Neuronal stem cell (in vitro differentiated cells): ENCODE data around the gene GLS2.
"Not testable (repeated sequence)": the region's sequence is repeated elsewhere in the genome, so short reads cannot be mapped to it uniquely, and the experiment has no call there.

Experiments
- DNase-seq: peaks from one replicate; pipeline ENCODE4 v3.0.0-alpha.2; 2013; ENCODE audit warnings: low spot score
- H2AFZ ChIP-seq: one replicate; pipeline ENCODE4 v1.6.1; 2013; ENCODE audit warnings: mild to moderate bottlenecking, low read length, inconsistent platforms
- H2AK5ac ChIP-seq: 2 replicates; pipeline ENCODE4 v1.6.1; 2013; ENCODE audit warnings: low read depth, mild to moderate bottlenecking, inconsistent platforms, low read length, moderate library complexity, mixed read lengths
- H2BK120ac ChIP-seq: 2 replicates; pipeline ENCODE4 v1.6.1; 2013; ENCODE audit warnings: low read depth, mild to moderate bottlenecking, inconsistent platforms, low read length, moderate library complexity, mixed read lengths
- H2BK12ac ChIP-seq: one replicate; pipeline ENCODE4 v1.6.1; 2013; ENCODE audit warnings: low read length, inconsistent platforms
- H2BK15ac ChIP-seq: 2 replicates; pipeline ENCODE4 v1.6.1; 2013; ENCODE audit warnings: mild to moderate bottlenecking, low read length, inconsistent platforms, mixed read lengths
- H2BK5ac ChIP-seq: one replicate; pipeline ENCODE4 v1.6.1; 2013; ENCODE audit warnings: inconsistent platforms, mild to moderate bottlenecking, low read length, moderate library complexity
- H3K14ac ChIP-seq: one replicate; pipeline ENCODE4 v1.6.1; 2013; ENCODE audit warnings: low read length, inconsistent platforms
- H3K18ac ChIP-seq: 2 replicates; pipeline ENCODE4 v1.6.1; 2013; ENCODE audit warnings: low read length, inconsistent platforms
- H3K23ac ChIP-seq: 2 replicates; pipeline ENCODE4 v1.6.1; 2013; ENCODE audit warnings: low read depth, mild to moderate bottlenecking, mixed read lengths, low read length, inconsistent platforms; ENCODE audit not compliant: poor library complexity
- H3K27ac ChIP-seq: replicated peaks from 3 replicates; pipeline ENCODE4 v1.5.1; 2013; ENCODE audit warnings: low read length, inconsistent platforms
- H3K27me3 ChIP-seq, 3 experiments: 2 replicates each; pipeline ENCODE4 v1.6.1; 2013; ENCODE audit warnings: low read length in 3 of 3, mild to moderate bottlenecking in 2 of 3, inconsistent platforms in 1 of 3, low read depth in 1 of 3, mixed read lengths in 1 of 3, moderate library complexity in 1 of 3; ENCODE audit not compliant: control insufficient read depth in 3 of 3, insufficient read depth in 3 of 3
- H3K36me3 ChIP-seq, 2 donors: replicated peaks in 1 of 2; 2 replicates each; pipeline ENCODE4 v1.6.1; 2013; ENCODE audit warnings: low read length in 2 of 2; ENCODE audit not compliant: control insufficient read depth in 2 of 2, insufficient read depth in 2 of 2
- H3K4ac ChIP-seq: 2 replicates; pipeline ENCODE4 v1.6.1; 2013; ENCODE audit warnings: inconsistent platforms, mild to moderate bottlenecking, low read length, moderate library complexity
- H3K4me1 ChIP-seq, 2 donors: 1 replicate in 1 of 2; 2 replicates in 1 of 2; pipeline ENCODE4 v1.6.1; 2013; ENCODE audit warnings: low read length in 2 of 2, low read depth in 1 of 2; ENCODE audit not compliant: control insufficient read depth in 2 of 2, insufficient read depth in 1 of 2
- H3K4me2 ChIP-seq: one replicate; pipeline ENCODE4 v1.6.1; 2013; ENCODE audit warnings: mild to moderate bottlenecking, low read length, inconsistent platforms; ENCODE audit not compliant: insufficient read depth, poor library complexity, severe bottlenecking
- H3K4me3 ChIP-seq, 2 donors: 2 replicates each; pipeline ENCODE4 v1.5.1; 2013; ENCODE audit warnings: low read length in 2 of 2, mild to moderate bottlenecking in 2 of 2, inconsistent platforms in 1 of 2, moderate library complexity in 1 of 2
- H3K79me1 ChIP-seq: one replicate; pipeline ENCODE4 v1.6.1; 2013; ENCODE audit warnings: low read depth, mild to moderate bottlenecking, inconsistent platforms, low read length, moderate library complexity
- H3K9ac ChIP-seq: one replicate; pipeline ENCODE4 v1.6.1; 2013; ENCODE audit warnings: mild to moderate bottlenecking, low read depth, low read length, inconsistent platforms; ENCODE audit not compliant: poor library complexity
- H3K9me3 ChIP-seq, 2 donors: replicated peaks in 1 of 2; 2 replicates each; pipeline versions ENCODE3 to v1.6.1; 2013; ENCODE audit warnings: low read length in 2 of 2, mild to moderate bottlenecking in 2 of 2, inconsistent platforms in 1 of 2, low read depth in 1 of 2, mixed read lengths in 1 of 2, moderate library complexity in 1 of 2; ENCODE audit not compliant: control insufficient read depth in 2 of 2, insufficient read depth in 1 of 2
- H4K8ac ChIP-seq: one replicate; pipeline ENCODE4 v1.6.1; 2013; ENCODE audit warnings: low read depth, mild to moderate bottlenecking, inconsistent platforms, low read length, moderate library complexity
- H4K91ac ChIP-seq: one replicate; pipeline ENCODE4 v1.6.1; 2013; ENCODE audit warnings: low read length, low read depth, mild to moderate bottlenecking, inconsistent platforms; ENCODE audit not compliant: poor library complexity
- WGBS, 2 donors: extraction: QIAGEN DNeasy Blood & Tissue Kit; methylation state at CpG; one replicate each; pipeline ENCODE4 v1.1.7; 2013; ENCODE audit warnings: missing lambda C conversion rate in 2 of 2, mixed read lengths in 1 of 2; ENCODE audit not compliant: insufficient read length in 2 of 2, insufficient replicate concordance in 1 of 2; ENCODE audit errors: extremely low coverage in 2 of 2; 5-methylcytosine and 5-hydroxymethylcytosine counted together

Gene GLS2

GRCh38 chr12:56514014-56514318 lies 26.0 kb upstream of the GLS2 start:
- H4K91ac ChIP-seq, H2BK5ac ChIP-seq, H3K18ac ChIP-seq, H3K9me3 ChIP-seq, H3K27ac ChIP-seq, H2AK5ac ChIP-seq, H3K27me3 ChIP-seq, H4K8ac ChIP-seq, H3K23ac ChIP-seq, H3K9ac ChIP-seq, DNase-seq, H2BK120ac ChIP-seq, H3K14ac ChIP-seq, H3K4me3 ChIP-seq, H3K4me2 ChIP-seq, H2AFZ ChIP-seq, H3K4ac ChIP-seq, H3K4me1 ChIP-seq, H3K36me3 ChIP-seq, H3K79me1 ChIP-seq, H2BK15ac ChIP-seq, H2BK12ac ChIP-seq: not testable (repeated sequence)
- WGBS, 2 donors, result no CpG with 5 or more reads among the region's 4 CpGs

- no peak overlapping the region for H3K27ac ChIP-seq
- no peaks in the 10 kb centered on the region for H3K27me3 ChIP-seq
- no peaks in the 10 kb centered on the region for H3K9me3 ChIP-seq
- H3K4me2 ChIP-seq, result no peak overlapping the region
- no peak overlapping the region for H2AFZ ChIP-seq
- H3K4ac ChIP-seq, result no peak overlapping the region
- H3K4me3 ChIP-seq, result no peak overlapping the region
- no peak overlapping the region for H2BK15ac ChIP-seq
- H2BK5ac ChIP-seq, result no peak overlapping the region
- H4K91ac ChIP-seq, result no peak overlapping the region
- H2BK120ac ChIP-seq, result no peak overlapping the region
- no peaks in the 10 kb centered on the region for H3K4me1 ChIP-seq
- H2BK12ac ChIP-seq, result no peak overlapping the region
- H2AK5ac ChIP-seq, result no peak overlapping the region
- DNase-seq, result no peak
- no peak overlapping the region for H4K8ac ChIP-seq
- no peak overlapping the region for H3K18ac ChIP-seq
- H3K36me3 ChIP-seq, result no peaks in the 10 kb centered on the region
- no peak overlapping the region for H3K14ac ChIP-seq
- H3K23ac ChIP-seq, result no peak overlapping the region
- H3K79me1 ChIP-seq, result no peaks in the 10 kb centered on the region
- WGBS, 2 donors, result no CpG with 5 or more reads among the region's 16 CpGs
- no peak overlapping the region for H3K9ac ChIP-seq
Observed at GRCh38 chr12:56510786-56511185, 22.8 kb upstream of the GLS2 start.

- not testable (repeated sequence) for H3K27ac ChIP-seq, H3K14ac ChIP-seq, H3K36me3 ChIP-seq, H3K4ac ChIP-seq, H3K4me1 ChIP-seq, H4K8ac ChIP-seq, H2BK5ac ChIP-seq, DNase-seq, H4K91ac ChIP-seq, H3K23ac ChIP-seq, H3K4me2 ChIP-seq, H2BK12ac ChIP-seq, H3K4me3 ChIP-seq, H3K79me1 ChIP-seq, H3K27me3 ChIP-seq, H2AK5ac ChIP-seq, H2BK15ac ChIP-seq, H2AFZ ChIP-seq, H2BK120ac ChIP-seq, H3K9ac ChIP-seq, H3K18ac ChIP-seq
- peaks cover 0 to 12% of the 10 kb centered on the region in 2 donors for H3K9me3 ChIP-seq
- WGBS, 2 donors, result no CpG with 5 or more reads among the region's 13 CpGs
Observed at GRCh38 chr12:56499879-56500278, 11.9 kb upstream of the GLS2 start.

- not testable (repeated sequence) for H3K4me2 ChIP-seq, H3K14ac ChIP-seq, H2BK5ac ChIP-seq, H3K36me3 ChIP-seq, H2AFZ ChIP-seq, H2AK5ac ChIP-seq, H3K23ac ChIP-seq, DNase-seq, H4K8ac ChIP-seq, H4K91ac ChIP-seq, H2BK12ac ChIP-seq, H2BK120ac ChIP-seq, H3K4ac ChIP-seq, H3K9ac ChIP-seq, H3K27ac ChIP-seq, H2BK15ac ChIP-seq, H3K79me1 ChIP-seq, H3K27me3 ChIP-seq, H3K4me3 ChIP-seq, H3K18ac ChIP-seq, H3K4me1 ChIP-seq
- H3K9me3 ChIP-seq, result peaks cover 0 to 12% of the 10 kb centered on the region in 2 donors
- no CpG with 5 or more reads among the region's 9 CpGs for WGBS, 2 donors
Observed at GRCh38 chr12:56499452-56499851, 11.5 kb upstream of the GLS2 start.
